Gastroesophageal sphincter (tissue), 3 donors: ENCODE measurements around the gene REST.

Experiments
- CTCF ChIP-seq, 4 experiments: fragments of 200-600 bp in 2 of 4; fragments of 450-650 bp in 2 of 4; sonication (generic) in 1 of 4; IDR thresholded peaks; one replicate each; pipeline ENCODE4 v1.5.1; 2017 to 2019; ENCODE audit warnings: antibody characterized with exemption in 4 of 4, mild to moderate bottlenecking in 2 of 4, moderate library complexity in 2 of 4
- EP300 ChIP-seq: sonication (generic); formaldehyde crosslinking; IDR thresholded peaks from one replicate; pipeline ENCODE4 v1.6.1; 2017; ENCODE audit warnings: antibody characterized with exemption, mild to moderate bottlenecking
- POLR2A ChIP-seq, 2 donors: fragments of 450-650 bp; IDR thresholded peaks; one replicate each; pipeline ENCODE4 v1.6.1; 2017; ENCODE audit warnings: antibody characterized with exemption in 2 of 2, mild to moderate bottlenecking in 2 of 2, moderate library complexity in 1 of 2

- TF ChIP-seq POLR2A (IDR thresholded peaks at IDR 0.05) = no peak
- no peak for TF ChIP-seq CTCF (IDR thresholded peaks at IDR 0.05)
- no peak for TF ChIP-seq EP300
Measured at GRCh38 chr4:56941403-56941802, 33.7 kb downstream of the REST start.
